OCI-LY7 (cell line): ENCODE measurements around the gene IGLL5. TPM values are rescaled to one million over a fixed set of nuclear protein-coding genes. Genes with fewer than 3 reads are reported as not detected.
A peak's percentile ranks its signal among the peaks of the same experiment; 100 is the strongest.

Experiments
- BruUV-seq: library from RNA; stranded (reverse); fragments of 400-500 nt; replicated peaks from 2 replicates; lab custom pipeline; 2021; lab: Mats Ljungman, UMichigan
- CTCF ChIA-PET: fragments of 300-600 bp; sonication (Branson Sonifier 250); formaldehyde crosslinking; loops from one replicate; lab custom pipeline; 2022; ENCODE audit warnings: antibody characterized with exemption; ENCODE audit not compliant: unreplicated experiment; lab: Charles Lee
- POLR2A ChIA-PET: fragments of 300-600 bp; sonication (Branson Sonifier 250); formaldehyde crosslinking; loops from one replicate; lab custom pipeline; 2022; ENCODE audit warnings: antibody characterized with exemption; lab: Charles Lee
- DNase-seq: peaks from one replicate; pipeline ENCODE4 v3.0.0-alpha.2; 2015; ENCODE audit warnings: low spot score
- H2AFZ ChIP-seq: fragments of 200-600 bp; sonication (generic), shearing (Covaris generic); 2 replicates; pipeline ENCODE4 v1.6.1; 2014; ENCODE audit warnings: mild to moderate bottlenecking, antibody characterized with exemption, low read length, moderate library complexity
- H3K27ac ChIP-seq: fragments of 200-600 bp; sonication (generic); 2 replicates; pipeline ENCODE4 v1.5.1; 2014; ENCODE audit warnings: mixed run types, low read depth, mild to moderate bottlenecking, moderate library complexity, low read length, inconsistent platforms; ENCODE audit not compliant: poor library complexity, severe bottlenecking
- H3K36me3 ChIP-seq: fragments of 200-600 bp; sonication (generic); 2 replicates; pipeline ENCODE4 v1.6.1; 2014; ENCODE audit warnings: mild to moderate bottlenecking, antibody characterized with exemption, low read length, moderate library complexity, mixed read lengths; ENCODE audit not compliant: insufficient read depth
- H3K4me1 ChIP-seq: fragments of 200-600 bp; sonication (generic); 2 replicates; pipeline ENCODE4 v1.5.1; 2014; ENCODE audit warnings: mild to moderate bottlenecking, low read length; ENCODE audit not compliant: insufficient read depth, poor library complexity, severe bottlenecking
- H3K4me2 ChIP-seq: fragments of 200-600 bp; sonication (generic); 2 replicates; pipeline ENCODE4 v1.6.1; 2014; ENCODE audit warnings: mild to moderate bottlenecking, low read length
- H3K4me3 ChIP-seq: fragments of 200-600 bp; sonication (generic); 2 replicates; pipeline ENCODE4 v1.5.1; 2014; ENCODE audit warnings: mild to moderate bottlenecking, low read depth, low read length; ENCODE audit not compliant: poor library complexity, severe bottlenecking
- H3K79me2 ChIP-seq: fragments of 200-600 bp; sonication (generic); 2 replicates; pipeline ENCODE4 v1.6.1; 2016; ENCODE audit warnings: low read depth, mild to moderate bottlenecking, low read length, moderate library complexity, mixed read lengths; ENCODE audit not compliant: insufficient read depth
- H3K9me2 ChIP-seq: fragments of 200-600 bp; sonication (generic); 2 replicates; pipeline ENCODE4 v1.6.1; 2016; ENCODE audit warnings: mild to moderate bottlenecking, low read length, mixed read lengths; ENCODE audit not compliant: insufficient read depth
- H3K9me3 ChIP-seq: fragments of 200-600 bp; sonication (generic); 2 replicates; pipeline ENCODE4 v1.6.1; 2014; ENCODE audit warnings: mild to moderate bottlenecking, mixed run types, low read length, mixed read lengths
- H4K20me1 ChIP-seq: fragments of 200-600 bp; sonication (generic); 2 replicates; pipeline ENCODE4 v1.6.1; 2014; ENCODE audit warnings: mild to moderate bottlenecking, antibody characterized with exemption, low read length, moderate library complexity, mixed read lengths; ENCODE audit not compliant: insufficient read depth
- CTCF ChIP-seq: fragments of 200-600 bp; sonication (generic); conservative IDR thresholded peaks from 2 replicates; pipeline ENCODE4 v1.5.1; 2014; ENCODE audit warnings: mild to moderate bottlenecking, antibody characterized with exemption, low read length, moderate library complexity, mixed read lengths
- EZH2phosphoT487 ChIP-seq: fragments of 200-600 bp; sonication (generic); IDR thresholded peaks from 2 replicates; pipeline ENCODE4 v1.6.1; 2018; ENCODE audit warnings: low read depth, borderline replicate concordance, mild to moderate bottlenecking, mixed run types, antibody characterized with exemption, low read length, moderate library complexity, mixed read lengths
- intact Hi-C: fragments of 100-400 bp; cut with micrococcal nuclease; formaldehyde crosslinking; loops from one replicate; pipeline ENCODE4 v1.10.0; 2022; ENCODE audit not compliant: unreplicated experiment
- total RNA-seq, 2 experiments: library from RNA; depleted of rRNA in 1 of 2; stranded (reverse); fragments of >200 nt in 1 of 2; shearing (Covaris generic) in 1 of 2; gene quantifications; 2 replicates each; pipeline ENCODE4 v1.2.3, GENCODE V29; 2014 to 2022

The IGLL5 gene
- total RNA-seq, 2 experiments from 2014 or later = 219 to 364 TPM

- intact Hi-C loops = loop anchor here (1.0 kb wide), 2 partner anchors 39 to 43 kb away; no protein-coding TSS in a partner anchor
- H3K4me3 ChIP-seq = peak overlapping the region; percentile 87
- H3K4me1 ChIP-seq = peaks cover 65% of the 10 kb centered on the region
- H3K9me2 ChIP-seq = no peaks in the 10 kb centered on the region
- peaks cover 85% of the 10 kb centered on the region for H3K36me3 ChIP-seq
- H3K27ac ChIP-seq = peak overlapping the region; percentile 81
- ChIA-PET POLR2A (interaction anchor here (0.9 to 8.1 kb wide), 6 partner anchors 9 to 46 kb away, joined by 3 to 93 read pairs (median 4); no protein-coding TSS in a partner anchor), CTCF (no interaction called here)
- DNase-seq = peak; percentile 56
- peak overlapping the region; percentile 77 for H3K4me2 ChIP-seq
- no peaks in the 10 kb centered on the region for H3K9me3 ChIP-seq
- no peak overlapping the region for H2AFZ ChIP-seq
- BruUV-seq = TSS peak; percentile 72
- peaks cover 78% of the 10 kb centered on the region for H3K79me2 ChIP-seq
- H4K20me1 ChIP-seq = no peaks in the 10 kb centered on the region
- no peak for TF ChIP-seq EZH2phosphoT487
- no peak for TF ChIP-seq CTCF
These were observed 4.8 kb downstream of the IGLL5 start for GRCh38 chr22:22892096-22893052.

- intact Hi-C loops = loop anchor here (1.0 kb wide), 2 partner anchors 38 to 42 kb away; no protein-coding TSS in a partner anchor
- no peaks in the 10 kb centered on the region for H3K9me2 ChIP-seq
- H2AFZ ChIP-seq = no peak overlapping the region
- peak overlapping the region; percentile 87 for H3K4me3 ChIP-seq
- no TSS peak for BruUV-seq
- peaks cover 87% of the 10 kb centered on the region for H3K36me3 ChIP-seq
- peak; percentile 57 for DNase-seq
- H3K79me2 ChIP-seq = peaks cover 70% of the 10 kb centered on the region
- peak overlapping the region; percentile 81 for H3K27ac ChIP-seq
- CTCF ChIA-PET = no interaction called here
- H4K20me1 ChIP-seq = no peaks in the 10 kb centered on the region
- no peak for TF ChIP-seq CTCF
- TF ChIP-seq EZH2phosphoT487 = no peak
- POLR2A ChIA-PET = interaction anchor here (0.9 to 8.1 kb wide), 5 partner anchors 10 to 48 kb away, joined by 3 to 93 read pairs (median 8); no protein-coding TSS in a partner anchor
- peaks cover 66% of the 10 kb centered on the region for H3K4me1 ChIP-seq
- H3K9me3 ChIP-seq = no peaks in the 10 kb centered on the region
- H3K4me2 ChIP-seq = peak overlapping the region; percentile 77
These were observed 5.6 kb downstream of the IGLL5 start for GRCh38 chr22:22893077-22893805.
